ENCODE measurements around the gene KLHL8. TPM values are rescaled to one million over a fixed set of nuclear protein-coding genes. Genes with fewer than 3 reads are reported as not detected.

The KLHL8 gene
- total RNA-seq, 1 experiment from 2014 or later: 24.2 TPM

GRCh38 chr4:87120411-87121162 is 99.8 kb downstream of the KLHL8 start:
- H3K4me2 ChIP-seq (ENCODE audit: low read length): no peak overlapping the region

More at GRCh38 chr4:87120411-87121162, 99.8 kb downstream of the KLHL8 start:
- DNase-seq (ENCODE audit: low read depth, low spot score) (no peak), ATAC-seq (no peak)
- CTCF ChIA-PET: no interaction called here
- TF ChIP-seq CTCF (IDR thresholded peaks at IDR 0.05 in 2 of 3, conservative IDR thresholded peaks at IDR 0.05 in 1 of 3; ENCODE audit: borderline replicate concordance in 1 of 3, insufficient read depth in 1 of 3, low read depth in 2 of 3, low read length in 2 of 3): no peak
- no peak for TF ChIP-seq REST (IDR thresholded peaks at IDR 0.05; ENCODE audit: low read depth)
- TF ChIP-seq EZH2 (IDR thresholded peaks at IDR 0.05): no peak
- no peaks in the 10 kb centered on the region for H3K9me3 ChIP-seq (ENCODE audit: control insufficient read depth in 1 of 2, insufficient read depth in 1 of 2, low read depth in 1 of 2, low read length in 2 of 2)
- intact Hi-C loops (cut with micrococcal nuclease): no loop called here
- BruUV-seq (replicated peaks): no TSS peak
- no peaks in the 10 kb centered on the region for H3K27me3 ChIP-seq (ENCODE audit: insufficient read depth, low read length)
- H3K79me2 ChIP-seq (ENCODE audit: insufficient read depth, low read length): no peaks in the 10 kb centered on the region
- no peak overlapping the region for H2AFZ ChIP-seq (ENCODE audit: low read depth, low read length, poor library complexity, severe bottlenecking)
- RAD21 ChIA-PET (ENCODE audit: low non-redundant PET in 1 of 2, low total read pairs in 2 of 2, uncharacterized antibody in 2 of 2, unreplicated experiment in 2 of 2): no interaction called here
- no peak overlapping the region for H3K27ac ChIP-seq (ENCODE audit: low read depth, low read length)
- no peak overlapping the region for H3K9ac ChIP-seq (ENCODE audit: low read length)
- H4K20me1 ChIP-seq (ENCODE audit: insufficient read depth): no peaks in the 10 kb centered on the region
- no peaks in the 10 kb centered on the region for H3K9me2 ChIP-seq (ENCODE audit: insufficient read depth)
- no peak overlapping the region for H3K4me3 ChIP-seq (replicated peaks in 1 of 2; ENCODE audit: low read depth in 1 of 2, low read length in 2 of 2)
- H3K36me3 ChIP-seq (ENCODE audit: control insufficient read depth in 1 of 2, insufficient read depth in 2 of 2, low read length in 2 of 2): peaks cover 5% of the 10 kb centered on the region in 2 experiments; a peak in 1 of 4 replicates
- POLR2A ChIA-PET: no interaction called here
- H3K4me1 ChIP-seq (ENCODE audit: control insufficient read depth in 1 of 2, insufficient read depth in 2 of 2, low read length in 2 of 2): no peaks in the 10 kb centered on the region

All from HCT116 (cell line).